Subcutaneous abdominal adipose tissue (tissue), 5 donors: Measurements from ENCODE around the gene FBXL14.

Source experiments
- H3K27ac ChIP-seq: one replicate; pipeline ENCODE4 v1.7.0; 2013; ENCODE audit warnings: low read depth, mild to moderate bottlenecking, inconsistent platforms, low read length, moderate library complexity
- H3K27me3 ChIP-seq, 5 donors: one replicate each; pipeline ENCODE4 v1.7.0; 2013; ENCODE audit warnings: low read length in 5 of 5, inconsistent platforms in 1 of 5; ENCODE audit not compliant: control insufficient read depth in 5 of 5, insufficient read depth in 4 of 5
- H3K36me3 ChIP-seq, 5 donors: one replicate each; pipeline ENCODE4 v1.7.0; 2013; ENCODE audit warnings: low read length in 5 of 5; ENCODE audit not compliant: control insufficient read depth in 5 of 5, insufficient read depth in 5 of 5
- H3K4me1 ChIP-seq, 5 donors: one replicate each; pipeline ENCODE4 v1.7.0; 2013; ENCODE audit warnings: low read length in 5 of 5, mild to moderate bottlenecking in 3 of 5, moderate library complexity in 1 of 5; ENCODE audit not compliant: control insufficient read depth in 5 of 5, insufficient read depth in 5 of 5
- H3K4me3 ChIP-seq, 5 donors: one replicate each; pipeline ENCODE4 v1.7.0; 2013; ENCODE audit warnings: low read length in 5 of 5, low read depth in 1 of 5
- H3K9ac ChIP-seq, 5 donors: one replicate each; pipeline ENCODE4 v1.7.0; 2013; ENCODE audit warnings: low read length in 5 of 5, mild to moderate bottlenecking in 4 of 5, moderate library complexity in 3 of 5
- H3K9me3 ChIP-seq, 5 donors: one replicate each; pipeline ENCODE4 v1.7.0; 2013; ENCODE audit warnings: low read length in 5 of 5; ENCODE audit not compliant: control insufficient read depth in 5 of 5
- donor health status: healthy.
- donor health status: healthy.
- donor health status: healthy.
- donor health status: healthy.
- donor health status: healthy.

The FBXL14 gene

DNA sequence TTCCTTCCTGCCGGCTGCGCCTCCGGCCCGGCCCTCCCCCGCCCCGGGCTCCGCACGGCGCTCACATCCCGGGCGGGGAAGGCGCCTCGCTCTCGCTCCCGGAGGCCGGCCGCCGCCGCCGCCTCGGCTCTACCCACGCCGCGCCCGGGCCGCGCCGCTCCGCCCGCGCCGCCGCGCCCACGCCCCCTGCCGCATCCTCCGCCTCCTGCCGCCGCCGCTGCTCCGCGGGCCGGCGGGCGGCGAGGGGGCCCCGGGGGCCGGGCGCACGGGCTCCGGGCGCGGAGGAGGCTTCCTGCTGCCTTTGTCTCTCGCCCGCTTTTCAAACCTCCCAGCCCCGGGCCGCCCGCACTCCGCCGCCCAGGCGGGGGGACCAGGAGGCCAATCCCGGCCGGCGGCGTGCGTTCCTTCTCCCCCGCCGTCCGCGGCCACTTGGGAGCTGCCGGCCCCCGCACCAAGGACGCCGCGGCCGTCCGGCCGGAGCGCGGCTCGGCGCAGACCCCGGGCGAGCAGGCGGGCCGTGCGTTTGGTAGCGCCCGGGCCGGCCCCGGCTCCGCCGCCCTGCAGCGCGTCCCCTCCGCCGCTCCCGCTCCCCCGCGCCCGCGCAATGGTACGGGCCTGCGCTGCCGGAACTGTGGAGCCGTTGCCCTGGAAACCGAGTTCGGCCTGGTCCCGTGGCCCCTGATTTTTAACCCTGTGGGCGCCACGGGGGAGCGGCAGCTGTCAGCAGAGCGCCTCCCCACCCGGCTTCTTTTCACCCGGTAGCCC is at the start of gene FBXL14:
Gene FBXL14 (minus strand): TSS at position 321 of the 765 bp plus-strand sequence. CDS start 515 bp downstream, outside the sequence.
- Histone ChIP-seq H3K4me3 (peak within 1 kb of the TSS; percentile 74 to 90 (median 85)), H3K27ac (peak within 1 kb of the TSS; percentile 100), H3K9ac (peak within 1 kb of the TSS; percentile 65 to 97 (median 87)), H3K9me3 (no peaks in the 10 kb centered on the region), H3K36me3 (no peaks in the 10 kb centered on the region), H3K4me1 (peaks cover 13 to 52% (median 50%) of the 10 kb centered on the region in 5 donors), H3K27me3 (no peaks in the 10 kb centered on the region)

DNA sequence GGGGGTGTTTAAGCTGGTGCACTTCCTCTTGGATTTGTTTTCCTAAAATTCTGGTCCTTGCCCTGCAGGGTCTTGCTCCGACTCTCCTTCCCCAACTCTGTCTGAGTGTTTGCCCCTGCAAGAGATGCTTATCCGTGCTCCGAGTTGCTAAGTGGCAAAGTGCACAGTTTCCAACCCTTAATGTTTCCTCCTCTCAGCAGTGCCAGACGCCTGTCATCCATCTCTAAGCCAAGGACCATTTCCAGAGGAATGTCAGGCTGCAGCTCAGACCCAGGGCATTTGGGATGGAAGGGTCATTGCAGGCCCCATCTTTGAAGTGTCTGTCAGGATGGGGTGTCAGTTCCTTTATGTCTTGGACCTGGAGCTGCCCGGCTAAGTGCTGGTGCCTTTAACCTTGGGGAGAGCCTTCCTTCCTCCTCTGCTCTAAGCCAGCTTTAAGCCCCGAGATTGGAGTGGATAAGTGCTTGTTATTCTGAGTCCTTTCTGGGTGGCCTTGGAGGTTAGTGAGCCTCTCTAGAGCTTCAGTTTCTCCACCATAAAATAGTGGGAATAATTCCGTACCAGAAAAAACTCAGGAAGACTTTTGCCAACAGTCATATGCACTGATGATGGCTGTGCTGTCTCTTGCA is 49.6 kb upstream of the FBXL14 start:
- H3K9ac ChIP-seq: no peak overlapping the region

DNA sequence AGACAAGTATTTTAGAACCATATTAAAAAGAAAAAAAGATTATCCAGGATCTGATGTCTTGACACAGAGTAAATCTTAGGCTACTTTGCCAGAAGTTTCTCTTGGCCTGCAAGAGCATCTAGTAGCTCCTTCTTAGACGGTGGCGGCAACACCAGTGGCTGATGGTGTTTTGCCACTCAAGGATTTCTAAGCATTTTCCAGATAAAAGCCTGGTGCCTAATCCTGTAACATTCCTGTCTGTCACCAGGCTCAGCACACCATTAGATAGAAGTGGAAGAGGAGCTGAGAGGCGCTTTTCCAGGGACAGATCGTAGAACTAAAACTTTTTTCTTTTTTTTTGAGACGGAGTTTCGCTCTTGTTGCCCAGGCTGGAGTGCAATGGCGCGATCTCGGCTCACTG is 48.7 kb upstream of the FBXL14 start:
- H3K36me3 ChIP-seq: peaks cover 0 to 8% (median 0%) of the 10 kb centered on the region in 5 donors
- no peak overlapping the region for H3K4me3 ChIP-seq
- no peak overlapping the region for H3K27ac ChIP-seq
- H3K9ac ChIP-seq: no peak overlapping the region
- peaks cover 0 to 19% (median 12%) of the 10 kb centered on the region in 5 donors for H3K4me1 ChIP-seq
- no peaks in the 10 kb centered on the region for H3K9me3 ChIP-seq
- H3K27me3 ChIP-seq: no peaks in the 10 kb centered on the region

More for the DNA sequence above, 49.6 kb upstream of the FBXL14 start:
- Histone ChIP-seq H3K4me1 (peaks cover 0 to 19% (median 12%) of the 10 kb centered on the region in 5 donors), H3K9me3 (no peaks in the 10 kb centered on the region), H3K4me3 (no peak overlapping the region), H3K36me3 (peaks cover 0 to 8% (median 0%) of the 10 kb centered on the region in 5 donors), H3K27ac (no peak overlapping the region), H3K27me3 (no peaks in the 10 kb centered on the region)

- Histone ChIP-seq H3K36me3 (peaks cover 0 to 8% (median 0%) of the 10 kb centered on the region in 5 donors), H3K9ac (no peak overlapping the region), H3K27me3 (no peaks in the 10 kb centered on the region), H3K27ac (no peak overlapping the region), H3K4me3 (no peak overlapping the region), H3K4me1 (peaks cover 0 to 19% (median 12%) of the 10 kb centered on the region in 5 donors), H3K9me3 (no peaks in the 10 kb centered on the region)
Measured at GRCh38 chr12:1642513-1642912, 48.1 kb upstream of the FBXL14 start.

- H3K9me3 ChIP-seq: no peaks in the 10 kb centered on the region
- peaks cover 0 to 18% (median 12%) of the 10 kb centered on the region in 5 donors for H3K4me1 ChIP-seq
- H3K36me3 ChIP-seq: peaks cover 0 to 8% (median 0%) of the 10 kb centered on the region in 5 donors
- no peak overlapping the region for H3K27ac ChIP-seq
- H3K4me3 ChIP-seq: no peak overlapping the region
- no peaks in the 10 kb centered on the region for H3K27me3 ChIP-seq
- H3K9ac ChIP-seq: no peak overlapping the region
Measured at GRCh38 chr12:1640328-1641234, 46.2 kb upstream of the FBXL14 start.

DNA sequence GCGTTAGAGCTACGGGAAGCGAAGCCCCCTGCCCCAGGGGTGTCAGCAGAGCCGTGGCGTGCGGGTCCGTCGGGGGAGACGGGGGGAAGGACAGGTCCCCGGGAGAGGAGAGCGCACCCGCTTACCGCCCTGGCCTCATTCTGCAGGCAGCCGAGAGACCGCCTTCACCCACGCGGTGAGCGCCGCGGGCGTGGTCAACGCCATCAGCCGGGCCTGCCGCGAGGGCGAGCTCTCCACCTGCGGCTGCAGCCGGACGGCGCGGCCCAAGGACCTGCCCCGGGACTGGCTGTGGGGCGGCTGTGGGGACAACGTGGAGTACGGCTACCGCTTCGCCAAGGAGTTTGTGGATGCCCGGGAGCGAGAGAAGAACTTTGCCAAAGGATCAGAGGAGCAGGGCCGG is 45.2 kb upstream of the FBXL14 start:
- H3K9ac ChIP-seq: no peak overlapping the region
- no peaks in the 10 kb centered on the region for H3K9me3 ChIP-seq
- H3K27ac ChIP-seq: no peak overlapping the region
- H3K4me3 ChIP-seq: no peak overlapping the region
- H3K27me3 ChIP-seq: no peaks in the 10 kb centered on the region
- peaks cover 0 to 12% (median 12%) of the 10 kb centered on the region in 5 donors for H3K4me1 ChIP-seq
- H3K36me3 ChIP-seq: peaks cover 0 to 8% (median 0%) of the 10 kb centered on the region in 5 donors

- H3K27ac ChIP-seq: no peak overlapping the region
- no peaks in the 10 kb centered on the region for H3K27me3 ChIP-seq
- no peaks in the 10 kb centered on the region for H3K9me3 ChIP-seq
- H3K4me3 ChIP-seq: no peak overlapping the region
- no peak overlapping the region for H3K9ac ChIP-seq
- H3K36me3 ChIP-seq: peaks cover 0 to 8% (median 0%) of the 10 kb centered on the region in 5 donors
- H3K4me1 ChIP-seq: peaks cover 3 to 18% (median 14%) of the 10 kb centered on the region in 5 donors
Measured at GRCh38 chr12:1638203-1638602, 43.8 kb upstream of the FBXL14 start.

- Histone ChIP-seq H3K9me3 (no peaks in the 10 kb centered on the region), H3K9ac (no peak overlapping the region), H3K36me3 (peaks cover 0 to 8% (median 0%) of the 10 kb centered on the region in 5 donors), H3K4me3 (no peak overlapping the region), H3K27me3 (peaks cover 0 to 2% (median 0%) of the 10 kb centered on the region in 5 donors), H3K4me1 (peaks cover 3 to 43% (median 32%) of the 10 kb centered on the region in 5 donors), H3K27ac (no peak overlapping the region)
Measured at GRCh38 chr12:1635301-1636095, 41.1 kb upstream of the FBXL14 start.

GRCh38 chr12:1634590-1635191 is 40.3 kb upstream of the FBXL14 start:
- Histone ChIP-seq H3K27ac (no peak overlapping the region), H3K27me3 (peaks cover 0 to 2% (median 0%) of the 10 kb centered on the region in 5 donors), H3K9ac (peak overlapping the region in 1 of 5 donors; percentile 17), H3K9me3 (no peaks in the 10 kb centered on the region), H3K4me1 (peaks cover 3 to 51% (median 40%) of the 10 kb centered on the region in 5 donors), H3K36me3 (peaks cover 0 to 3% (median 0%) of the 10 kb centered on the region in 5 donors), H3K4me3 (no peak overlapping the region)
